Stomach smooth muscle (tissue), 2 donors: Measurements from ENCODE around the gene CECR2.

Experiments
- H3K27ac ChIP-seq: one replicate; pipeline ENCODE4 v1.7.0; 2013; ENCODE audit warnings: mild to moderate bottlenecking, low read length, inconsistent platforms
- H3K27me3 ChIP-seq, 2 donors: one replicate each; pipeline ENCODE4 v1.7.0; 2013; ENCODE audit warnings: low read length in 2 of 2; ENCODE audit not compliant: insufficient read depth in 2 of 2, control insufficient read depth in 1 of 2
- H3K36me3 ChIP-seq, 2 donors: one replicate each; pipeline ENCODE4 v1.7.0; 2013; ENCODE audit warnings: low read length in 2 of 2; ENCODE audit not compliant: control insufficient read depth in 2 of 2, insufficient read depth in 2 of 2
- H3K4me1 ChIP-seq: one replicate; pipeline ENCODE4 v1.7.0; 2013; ENCODE audit warnings: low read length; ENCODE audit not compliant: control insufficient read depth, insufficient read depth
- H3K4me3 ChIP-seq, 2 donors: one replicate each; pipeline ENCODE4 v1.7.0; 2013; ENCODE audit warnings: low read length in 2 of 2
- H3K9ac ChIP-seq, 2 donors: one replicate each; pipeline ENCODE4 v1.7.0; 2013; ENCODE audit warnings: low read length in 2 of 2, mild to moderate bottlenecking in 1 of 2
- H3K9me3 ChIP-seq, 2 donors: one replicate each; pipeline ENCODE4 v1.7.0; 2013; ENCODE audit warnings: low read length in 2 of 2; ENCODE audit not compliant: control insufficient read depth in 2 of 2
- donor health status: healthy.
- donor health status: Pancreatic carcinoma.

CECR2 gene

GRCh38 chr22:17481424-17481823 lies 112.2 kb downstream of the CECR2 start:
- no peak overlapping the region for H3K9ac ChIP-seq
- peaks cover 2 to 4% of the 10 kb centered on the region in 2 donors for H3K27me3 ChIP-seq
- H3K27ac ChIP-seq, result no peak overlapping the region
- no peaks in the 10 kb centered on the region for H3K9me3 ChIP-seq
- peaks cover 3% of the 10 kb centered on the region for H3K4me1 ChIP-seq
- H3K36me3 ChIP-seq, result no peaks in the 10 kb centered on the region
- no peak overlapping the region for H3K4me3 ChIP-seq

- H3K36me3 ChIP-seq, result no peaks in the 10 kb centered on the region
- peaks cover 3% of the 10 kb centered on the region for H3K4me1 ChIP-seq
- no peaks in the 10 kb centered on the region for H3K27me3 ChIP-seq
- H3K9me3 ChIP-seq, result no peaks in the 10 kb centered on the region
- H3K9ac ChIP-seq, result peak overlapping the region in 1 of 2 donors; percentile 21
- H3K4me3 ChIP-seq, result no peak overlapping the region
- H3K27ac ChIP-seq, result no peak overlapping the region
Observed at GRCh38 chr22:17483688-17484372, 114.6 kb downstream of the CECR2 start.

GRCh38 chr22:17484608-17485007 lies 115.3 kb downstream of the CECR2 start:
- H3K36me3 ChIP-seq, result no peaks in the 10 kb centered on the region
- no peak overlapping the region for H3K27ac ChIP-seq
- H3K4me1 ChIP-seq, result peaks cover 3% of the 10 kb centered on the region

GRCh38 chr22:17486313-17486712 lies 117.1 kb downstream of the CECR2 start:
- H3K36me3 ChIP-seq, result no peaks in the 10 kb centered on the region
- H3K9me3 ChIP-seq, result no peaks in the 10 kb centered on the region
- no peaks in the 10 kb centered on the region for H3K27me3 ChIP-seq
- no peak overlapping the region for H3K9ac ChIP-seq
- H3K27ac ChIP-seq, result no peak overlapping the region
- H3K4me1 ChIP-seq, result peaks cover 3% of the 10 kb centered on the region
- no peak overlapping the region for H3K4me3 ChIP-seq

More at GRCh38 chr22:17484608-17485007, 115.3 kb downstream of the CECR2 start:
- no peak overlapping the region for H3K4me3 ChIP-seq
- H3K27me3 ChIP-seq, result no peaks in the 10 kb centered on the region
- H3K9me3 ChIP-seq, result no peaks in the 10 kb centered on the region
- H3K9ac ChIP-seq, result no peak overlapping the region

- Histone ChIP-seq H3K27me3 (no peaks in the 10 kb centered on the region), H3K36me3 (no peaks in the 10 kb centered on the region), H3K9me3 (no peaks in the 10 kb centered on the region), H3K27ac (no peak overlapping the region), H3K4me1 (peaks cover 3% of the 10 kb centered on the region), H3K9ac (no peak overlapping the region), H3K4me3 (no peak overlapping the region)
Observed at GRCh38 chr22:17486719-17487118, 117.5 kb downstream of the CECR2 start.

GRCh38 chr22:17489101-17489500 lies 119.8 kb downstream of the CECR2 start:
- peaks cover 1% of the 10 kb centered on the region for H3K4me1 ChIP-seq
- H3K9ac ChIP-seq, result no peak overlapping the region
- H3K27me3 ChIP-seq, result no peaks in the 10 kb centered on the region
- H3K27ac ChIP-seq, result no peak overlapping the region
- H3K9me3 ChIP-seq, result no peaks in the 10 kb centered on the region
- no peak overlapping the region for H3K4me3 ChIP-seq
- no peaks in the 10 kb centered on the region for H3K36me3 ChIP-seq

GRCh38 chr22:17491090-17491640 lies 121.9 kb downstream of the CECR2 start:
- H3K4me3 ChIP-seq, result no peak overlapping the region
- no peaks in the 10 kb centered on the region for H3K4me1 ChIP-seq
- no peak overlapping the region for H3K27ac ChIP-seq
- H3K36me3 ChIP-seq, result no peaks in the 10 kb centered on the region
- H3K9ac ChIP-seq, result no peak overlapping the region
- H3K27me3 ChIP-seq, result no peaks in the 10 kb centered on the region
- H3K9me3 ChIP-seq, result no peaks in the 10 kb centered on the region

GRCh38 chr22:17492247-17492646 lies 123.0 kb downstream of the CECR2 start:
- no peaks in the 10 kb centered on the region for H3K9me3 ChIP-seq
- H3K36me3 ChIP-seq, result no peaks in the 10 kb centered on the region
- H3K4me3 ChIP-seq, result no peak overlapping the region
- no peak overlapping the region for H3K9ac ChIP-seq
- no peak overlapping the region for H3K27ac ChIP-seq
- H3K27me3 ChIP-seq, result no peaks in the 10 kb centered on the region
- no peaks in the 10 kb centered on the region for H3K4me1 ChIP-seq

- no peak overlapping the region for H3K4me3 ChIP-seq
- no peak overlapping the region for H3K9ac ChIP-seq
- no peaks in the 10 kb centered on the region for H3K4me1 ChIP-seq
- H3K9me3 ChIP-seq, result no peaks in the 10 kb centered on the region
- H3K27me3 ChIP-seq, result peaks cover 0 to 2% of the 10 kb centered on the region in 2 donors
- no peaks in the 10 kb centered on the region for H3K36me3 ChIP-seq
- no peak overlapping the region for H3K27ac ChIP-seq
Observed at GRCh38 chr22:17493419-17493981, 124.2 kb downstream of the CECR2 start.

GRCh38 chr22:17496841-17497240 lies 127.6 kb downstream of the CECR2 start:
- Histone ChIP-seq H3K9ac (no peak overlapping the region), H3K4me1 (no peaks in the 10 kb centered on the region), H3K9me3 (no peaks in the 10 kb centered on the region), H3K27me3 (peaks cover 0 to 2% of the 10 kb centered on the region in 2 donors), H3K36me3 (no peaks in the 10 kb centered on the region), H3K4me3 (no peak overlapping the region), H3K27ac (no peak overlapping the region)
